Urinary bladder (tissue), 4 donors: Measurements from ENCODE around the gene SCAPER. TPM values are rescaled to one million over a fixed set of nuclear protein-coding genes. Genes with fewer than 3 reads are reported as not detected.

Experiments
- DNase-seq: peaks from one replicate; pipeline ENCODE4 v3.0.0-alpha.2; 2015; ENCODE audit errors: extremely low spot score
- H3K27ac ChIP-seq: one replicate; pipeline ENCODE4 v1.5.1; 2013; ENCODE audit warnings: low read depth, mild to moderate bottlenecking, moderate library complexity
- H3K36me3 ChIP-seq: one replicate; pipeline ENCODE4 v1.6.1; 2013; ENCODE audit warnings: mild to moderate bottlenecking, moderate library complexity; ENCODE audit not compliant: insufficient read depth
- H3K4me1 ChIP-seq: one replicate; pipeline ENCODE4 v1.6.1; 2013; ENCODE audit warnings: mild to moderate bottlenecking, moderate library complexity; ENCODE audit not compliant: insufficient read depth
- H3K4me3 ChIP-seq: one replicate; pipeline ENCODE4 v1.5.1; 2013; ENCODE audit warnings: low read depth, low read length
- WGBS: extraction: QIAGEN DNeasy Blood & Tissue Kit; methylation state at CpG from one replicate; pipeline ENCODE4 v1.1.7; 2013; 5-methylcytosine and 5-hydroxymethylcytosine counted together
- polyA plus RNA-seq: library from polyadenylated mRNA; stranded (reverse); fragments of 200-250 nt; gene quantifications from one replicate; pipeline ENCODE4 v1.2.3, GENCODE V29; 2013
- total RNA-seq: library from RNA; depleted of rRNA; stranded (reverse); fragments of >200 nt; gene quantifications from one replicate; pipeline ENCODE4 v1.2.3, GENCODE V29; 2014
- donor health status: healthy with polysubstance abuse.
- donor health status: healthy.

The SCAPER gene
- total and polyA plus RNA-seq, 2 donors = 15.1 to 38.3 TPM

- Histone ChIP-seq H3K36me3 (no peaks in the 10 kb centered on the region), H3K4me3 (no peak overlapping the region), H3K27ac (no peak overlapping the region), H3K4me1 (no peaks in the 10 kb centered on the region)
- DNase-seq = no peak
- WGBS = 97% methylated on average over 3 of the region's 3 CpGs
These were observed 222.3 kb downstream of the SCAPER start for GRCh38 chr15:76682833-76683232.

GRCh38 chr15:76682259-76682658 lies 222.9 kb downstream of the SCAPER start:
- DNase-seq = no peak
- H3K4me1 ChIP-seq = no peaks in the 10 kb centered on the region
- H3K36me3 ChIP-seq = no peaks in the 10 kb centered on the region
- 93% methylated on average over 7 of the region's 7 CpGs for WGBS
- H3K4me3 ChIP-seq = no peak overlapping the region
- no peak overlapping the region for H3K27ac ChIP-seq

GRCh38 chr15:76678766-76679165 lies 226.4 kb downstream of the SCAPER start:
- Histone ChIP-seq H3K27ac (no peak overlapping the region), H3K4me3 (no peak overlapping the region), H3K4me1 (no peaks in the 10 kb centered on the region), H3K36me3 (no peaks in the 10 kb centered on the region)
- DNase-seq = no peak
- WGBS = 60% methylated on average over 1 of the region's 1 CpG

DNA sequence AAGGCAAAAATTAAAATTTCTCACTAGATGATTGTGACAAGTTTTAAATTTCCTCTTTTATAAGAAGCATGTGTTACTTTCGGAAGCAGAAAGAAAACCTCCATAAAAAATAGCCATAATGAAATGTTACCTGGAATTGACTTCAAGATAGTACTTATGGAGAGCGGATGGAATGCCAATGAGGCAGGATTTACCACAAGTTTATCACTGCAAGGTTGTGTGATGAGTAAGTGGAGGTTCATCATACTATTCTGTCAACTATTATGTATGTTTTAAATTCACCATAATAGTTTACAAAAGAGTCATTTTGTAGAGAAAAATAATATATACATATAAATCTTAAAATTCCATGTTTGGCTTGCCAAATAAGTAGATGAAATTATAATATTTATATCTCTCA lies 230.3 kb downstream of the SCAPER start:
- WGBS = 97% methylated on average over 2 of the region's 2 CpGs
- DNase-seq = no peak
- Histone ChIP-seq H3K36me3 (no peaks in the 10 kb centered on the region), H3K27ac (no peak overlapping the region), H3K4me1 (no peaks in the 10 kb centered on the region), H3K4me3 (no peak overlapping the region)

DNA sequence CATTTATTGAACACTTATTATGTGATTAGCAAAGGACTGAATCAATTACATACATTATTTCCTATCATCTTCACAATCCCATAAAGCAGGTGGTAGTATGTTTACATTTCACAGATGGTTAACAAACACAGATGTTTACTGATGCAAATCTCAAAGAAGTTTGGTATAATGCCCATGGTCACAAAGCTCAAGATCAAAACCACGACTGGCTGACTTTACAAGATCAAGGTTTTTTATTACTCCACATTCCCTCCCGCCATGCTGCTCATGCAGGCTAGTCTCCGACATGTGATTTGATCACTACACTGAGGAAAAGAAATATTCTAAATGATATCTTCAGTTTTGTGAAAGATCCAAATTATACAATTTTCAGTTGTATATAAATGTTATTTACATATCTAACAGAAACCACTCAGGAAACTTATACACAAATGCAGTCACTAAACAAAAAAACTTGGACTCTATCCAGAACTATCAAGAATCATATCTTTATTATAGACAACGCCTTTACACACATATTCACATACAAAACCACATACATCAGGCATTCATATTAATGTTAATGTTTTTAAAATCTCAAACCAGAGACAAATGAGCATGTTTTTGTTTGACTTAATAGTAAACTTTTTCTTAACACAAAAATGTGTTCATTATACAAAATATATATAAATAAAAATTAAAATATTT lies 235.5 kb downstream of the SCAPER start:
- WGBS = 75% methylated on average over 4 of the region's 4 CpGs
- H3K4me3 ChIP-seq = no peak overlapping the region
- H3K36me3 ChIP-seq = no peaks in the 10 kb centered on the region
- H3K4me1 ChIP-seq = no peaks in the 10 kb centered on the region
- DNase-seq = no peak
- no peak overlapping the region for H3K27ac ChIP-seq

GRCh38 chr15:76668900-76669299 lies 236.2 kb downstream of the SCAPER start:
- DNase-seq = no peak
- WGBS = 96% methylated on average over 2 of the region's 2 CpGs
- Histone ChIP-seq H3K36me3 (no peaks in the 10 kb centered on the region), H3K4me3 (no peak overlapping the region), H3K4me1 (no peaks in the 10 kb centered on the region), H3K27ac (no peak overlapping the region)

DNA sequence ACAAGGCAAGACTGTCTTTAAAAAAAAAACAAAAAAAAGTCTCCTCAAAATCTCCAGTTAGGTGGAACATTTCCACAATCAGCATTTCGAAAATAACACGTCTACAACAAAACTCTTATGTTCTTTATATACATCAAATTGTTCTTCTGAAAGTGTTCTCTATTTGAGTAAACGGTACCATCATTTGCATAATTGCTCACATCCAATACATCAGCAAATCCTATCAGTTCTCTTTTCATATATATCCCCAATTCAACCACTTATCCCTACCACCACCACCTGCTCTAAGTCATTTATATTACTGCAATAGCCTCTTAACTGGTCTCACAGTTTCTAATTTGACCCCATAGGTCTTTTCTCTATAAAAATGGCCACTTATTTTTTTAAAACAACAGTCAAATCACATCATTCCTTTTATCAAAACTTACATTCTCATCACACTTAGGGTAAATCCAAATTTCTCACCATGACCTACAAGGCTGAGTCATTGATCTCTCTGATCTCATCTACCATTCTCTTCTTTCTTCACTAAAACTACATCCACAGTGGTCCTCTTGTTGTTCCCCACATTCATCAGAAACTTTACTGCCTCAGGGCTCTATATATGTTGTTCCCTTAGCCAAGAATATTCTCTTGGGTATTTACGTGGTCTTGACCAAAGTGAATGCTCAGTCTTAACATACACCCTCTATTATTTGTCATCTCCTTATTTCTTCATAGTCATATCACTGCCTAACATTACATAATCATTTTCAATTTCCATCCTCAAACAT lies 237.0 kb downstream of the SCAPER start:
- no peak for DNase-seq
- no peaks in the 10 kb centered on the region for H3K36me3 ChIP-seq
- 97% methylated on average over 4 of the region's 4 CpGs for WGBS
- H3K27ac ChIP-seq = no peak overlapping the region
- no peak overlapping the region for H3K4me3 ChIP-seq
- H3K4me1 ChIP-seq = no peaks in the 10 kb centered on the region

DNA sequence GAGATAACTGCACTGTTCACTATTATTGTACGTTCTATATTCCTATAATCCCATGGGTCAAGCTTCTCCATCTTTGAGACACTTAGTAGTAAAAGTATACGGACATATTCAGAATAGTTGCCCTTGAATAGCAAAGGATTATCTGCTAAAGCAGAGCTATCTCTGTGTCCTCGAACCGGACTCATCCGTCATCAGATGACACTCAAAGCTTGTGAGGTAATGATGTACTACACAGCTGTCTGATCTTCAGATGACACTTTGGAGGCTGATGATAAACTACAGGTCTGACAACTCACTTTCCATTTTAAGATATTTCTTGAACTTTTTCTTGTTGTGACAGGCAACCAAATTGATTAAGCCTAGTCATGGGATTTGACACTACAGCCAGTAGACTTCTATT lies 240.2 kb downstream of the SCAPER start:
- WGBS = 75% methylated on average over 5 of the region's 5 CpGs
- Histone ChIP-seq H3K4me1 (no peaks in the 10 kb centered on the region), H3K27ac (no peak overlapping the region), H3K4me3 (no peak overlapping the region), H3K36me3 (peaks cover 2% of the 10 kb centered on the region)
- DNase-seq = no peak

GRCh38 chr15:76664411-76664810 lies 240.7 kb downstream of the SCAPER start:
- Histone ChIP-seq H3K4me3 (no peak overlapping the region), H3K4me1 (no peaks in the 10 kb centered on the region), H3K27ac (no peak overlapping the region), H3K36me3 (peaks cover 2% of the 10 kb centered on the region)
- no peak for DNase-seq
- 88% methylated on average over 2 of the region's 2 CpGs for WGBS

GRCh38 chr15:76663529-76663928 lies 241.6 kb downstream of the SCAPER start:
- H3K4me3 ChIP-seq = no peak overlapping the region
- 91% methylated on average over 2 of the region's 2 CpGs for WGBS
- no peak for DNase-seq
- H3K27ac ChIP-seq = no peak overlapping the region
- no peaks in the 10 kb centered on the region for H3K4me1 ChIP-seq
- peaks cover 2% of the 10 kb centered on the region for H3K36me3 ChIP-seq

DNA sequence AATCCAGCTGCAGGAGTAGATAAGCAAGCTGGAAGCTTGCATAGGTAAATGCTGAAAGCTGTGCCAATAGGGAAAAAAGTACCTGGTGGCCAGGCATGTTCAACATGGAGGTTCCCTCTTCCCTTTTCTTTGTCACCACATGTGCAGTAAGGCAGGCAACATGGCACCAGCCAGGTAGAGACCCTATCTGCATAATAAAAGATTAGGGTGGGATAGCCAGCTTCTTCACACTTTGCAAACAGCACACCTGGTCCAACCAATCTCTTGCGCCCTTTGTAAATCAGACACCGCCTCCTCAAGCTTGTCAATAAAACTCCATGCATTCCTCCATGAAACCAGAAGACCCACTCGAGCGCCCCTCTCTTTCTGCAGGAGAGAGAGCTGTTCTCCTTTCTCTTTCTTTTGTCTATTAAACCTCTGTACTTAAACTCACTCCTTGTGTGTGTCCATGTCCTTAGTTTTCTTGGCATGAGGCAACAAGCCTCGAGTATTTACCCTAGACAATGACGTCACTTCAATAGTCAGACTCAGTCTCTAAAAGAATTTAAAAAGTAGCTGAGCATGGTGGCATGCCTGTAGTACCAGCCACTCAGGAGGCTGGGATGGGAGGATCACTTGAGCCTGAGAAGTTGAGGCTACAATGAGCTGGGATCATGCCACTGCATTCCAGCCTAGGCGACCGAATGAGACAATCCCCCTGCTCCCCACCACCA lies 256.3 kb downstream of the SCAPER start:
- no peak for DNase-seq
- Histone ChIP-seq H3K36me3 (peaks cover 2% of the 10 kb centered on the region), H3K27ac (no peak overlapping the region), H3K4me3 (no peak overlapping the region), H3K4me1 (no peaks in the 10 kb centered on the region)
- WGBS = 91% methylated on average over 8 of the region's 8 CpGs

GRCh38 chr15:76647612-76648011 lies 257.5 kb downstream of the SCAPER start:
- WGBS = 94% methylated on average over 2 of the region's 2 CpGs
- H3K4me1 ChIP-seq = no peaks in the 10 kb centered on the region
- H3K27ac ChIP-seq = no peak overlapping the region
- DNase-seq = no peak
- no peak overlapping the region for H3K4me3 ChIP-seq
- peaks cover 2% of the 10 kb centered on the region for H3K36me3 ChIP-seq

GRCh38 chr15:76644646-76645045 lies 260.5 kb downstream of the SCAPER start:
- DNase-seq = no peak
- Histone ChIP-seq H3K27ac (no peak overlapping the region), H3K4me1 (no peaks in the 10 kb centered on the region), H3K4me3 (no peak overlapping the region), H3K36me3 (peaks cover 2% of the 10 kb centered on the region)
- 80% methylated on average over 1 of the region's 1 CpG for WGBS

- no peak overlapping the region for H3K27ac ChIP-seq
- DNase-seq = no peak
- H3K4me3 ChIP-seq = no peak overlapping the region
- H3K4me1 ChIP-seq = no peaks in the 10 kb centered on the region
- peaks cover 2% of the 10 kb centered on the region for H3K36me3 ChIP-seq
These were observed 262.5 kb downstream of the SCAPER start for GRCh38 chr15:76642671-76643070.
